Left renal cortex interstitium (tissue), 4 donors: ENCODE data around the gene GANAB. TPM values are rescaled to one million over a fixed set of nuclear protein-coding genes. Genes with fewer than 3 reads are reported as not detected.
"Not testable (repeated sequence)": the region's sequence is repeated elsewhere in the genome, so short reads cannot be mapped to it uniquely, and the experiment has no call there.

Experiments used
- DNase-seq, 4 donors: peaks; one replicate each; pipeline ENCODE4 v3.0.0-alpha.2; 2013; ENCODE audit warnings: low read depth in 4 of 4, low spot score in 2 of 4, missing footprints in 1 of 4
- polyA plus RNA-seq, 4 donors: library from polyadenylated mRNA; unstranded; fragments of 120-200 nt; gene quantifications; one replicate each; pipeline ENCODE4 v1.2.1, GENCODE V29; 2013; ENCODE audit not compliant: insufficient read length in 4 of 4

Gene GANAB
- polyA plus RNA-seq: 100 to 1,000 TPM; 373 to 393 (median 382) TPM

- DNase-seq: peak; percentile 86 to 99 (median 96)
These were observed at the start of gene GANAB for GRCh38 chr11:62645946-62646824. Gene GANAB, minus strand, starts transcription at chr11:62646613. Its CDS starts 14 bp downstream, at chr11:62646599.

- no peak for DNase-seq
These were observed 48.2 kb upstream of the GANAB start for GRCh38 chr11:62694455-62695167.

- not testable (repeated sequence) for DNase-seq
These were observed 47.2 kb upstream of the GANAB start for GRCh38 chr11:62693624-62694023.

- no peak for DNase-seq
These were observed 43.2 kb upstream of the GANAB start, which contains the start of gene LRRN4CL for GRCh38 chr11:62689421-62690183. Gene LRRN4CL, minus strand, starts transcription at chr11:62689530. Its CDS starts 1,022 bp downstream, at chr11:62688508.

GRCh38 chr11:62688491-62688890 lies 42.1 kb upstream of the GANAB start:
- no peak for DNase-seq

GRCh38 chr11:62687508-62688396 lies 41.3 kb upstream of the GANAB start:
- no peak for DNase-seq

- no peak for DNase-seq
These were observed 36.1 kb upstream of the GANAB start for GRCh38 chr11:62682518-62682917.

- DNase-seq: no peak
These were observed 34.4 kb upstream of the GANAB start for GRCh38 chr11:62680825-62681240.

GRCh38 chr11:62678770-62679696 lies 32.6 kb upstream of the GANAB start, which contains the start of gene UBXN1:
Gene UBXN1, minus strand, starts transcription at chr11:62679073. Its CDS starts 150 bp downstream, at chr11:62678923.
- DNase-seq: peak in 2 of 4 donors; percentile 74 to 75

GRCh38 chr11:62678433-62678769 lies 32.0 kb upstream of the GANAB start:
- no peak for DNase-seq

GRCh38 chr11:62677714-62678113 lies 31.3 kb upstream of the GANAB start:
- no peak for DNase-seq

- no peak for DNase-seq
These were observed 30.7 kb upstream of the GANAB start for GRCh38 chr11:62677156-62677555.

GRCh38 chr11:62676698-62677097 lies 30.3 kb upstream of the GANAB start:
- no peak for DNase-seq

GRCh38 chr11:62675415-62675814 lies 29.0 kb upstream of the GANAB start:
- DNase-seq: not testable (repeated sequence)

GRCh38 chr11:62673196-62673525 lies 26.7 kb upstream of the GANAB start:
- no peak for DNase-seq

GRCh38 chr11:62671608-62672389 lies 25.4 kb upstream of the GANAB start, which contains the start of the genes LBHD1 and UQCC3:
Gene LBHD1, minus strand, starts transcription at chr11:62672267. Its CDS starts 2,236 bp downstream, at chr11:62670031.
Gene UQCC3, plus strand, starts transcription at chr11:62671673. Its CDS starts 73 bp downstream, at chr11:62671746.
- peak; percentile 76 to 85 (median 80) for DNase-seq

- DNase-seq: no peak
These were observed 24.8 kb upstream of the GANAB start for GRCh38 chr11:62671236-62671607.
